Measurements from ENCODE around the gene NAP1L4. TPM values are rescaled to one million over a fixed set of nuclear protein-coding genes. Genes with fewer than 3 reads are reported as not detected.

Gene NAP1L4
- total RNA-seq, 1 experiment from 2014 or later = 184 TPM

DNA sequence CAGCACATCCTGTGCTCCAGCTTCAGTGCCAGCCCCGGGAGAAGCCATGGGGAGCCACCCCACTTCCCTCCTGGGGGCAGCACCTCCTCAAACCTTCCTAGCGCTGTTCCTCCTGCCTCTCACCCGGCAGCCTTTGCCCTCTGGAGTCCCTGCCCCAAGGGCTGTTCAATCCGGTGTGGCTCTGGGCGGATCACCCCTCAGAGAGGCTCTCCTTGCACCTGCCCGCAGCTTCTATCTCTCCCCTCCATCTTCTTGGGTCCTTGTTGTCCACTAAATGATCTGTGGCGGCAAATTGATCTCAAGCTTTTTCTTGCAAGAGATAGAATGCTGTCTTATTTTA is 88.5 kb downstream of the NAP1L4 start:
- intact Hi-C loops (cut with micrococcal nuclease; ENCODE audit: unreplicated experiment) = no loop called here
- no peak overlapping the region for H3K27ac ChIP-seq (ENCODE audit: low read depth, low read length, poor library complexity, severe bottlenecking)
- ChIA-PET CTCF (no interaction called here), POLR2A (ENCODE audit: low non-redundant PET) (no interaction called here)
- no peak for DNase-seq (ENCODE audit: low spot score)
- H3K36me3 ChIP-seq (ENCODE audit: insufficient read depth, low read length, poor library complexity, severe bottlenecking) = no peaks in the 10 kb centered on the region
- no peaks in the 10 kb centered on the region for H3K9me3 ChIP-seq (ENCODE audit: low read depth, low read length, poor library complexity, severe bottlenecking)
- BruUV-seq (replicated peaks) = no TSS peak
- TF ChIP-seq EZH2 (IDR thresholded peaks at IDR 0.05; ENCODE audit: borderline replicate concordance, low read depth, low read length, poor library complexity, severe bottlenecking) = no peak
- TF ChIP-seq, protein P1, sequence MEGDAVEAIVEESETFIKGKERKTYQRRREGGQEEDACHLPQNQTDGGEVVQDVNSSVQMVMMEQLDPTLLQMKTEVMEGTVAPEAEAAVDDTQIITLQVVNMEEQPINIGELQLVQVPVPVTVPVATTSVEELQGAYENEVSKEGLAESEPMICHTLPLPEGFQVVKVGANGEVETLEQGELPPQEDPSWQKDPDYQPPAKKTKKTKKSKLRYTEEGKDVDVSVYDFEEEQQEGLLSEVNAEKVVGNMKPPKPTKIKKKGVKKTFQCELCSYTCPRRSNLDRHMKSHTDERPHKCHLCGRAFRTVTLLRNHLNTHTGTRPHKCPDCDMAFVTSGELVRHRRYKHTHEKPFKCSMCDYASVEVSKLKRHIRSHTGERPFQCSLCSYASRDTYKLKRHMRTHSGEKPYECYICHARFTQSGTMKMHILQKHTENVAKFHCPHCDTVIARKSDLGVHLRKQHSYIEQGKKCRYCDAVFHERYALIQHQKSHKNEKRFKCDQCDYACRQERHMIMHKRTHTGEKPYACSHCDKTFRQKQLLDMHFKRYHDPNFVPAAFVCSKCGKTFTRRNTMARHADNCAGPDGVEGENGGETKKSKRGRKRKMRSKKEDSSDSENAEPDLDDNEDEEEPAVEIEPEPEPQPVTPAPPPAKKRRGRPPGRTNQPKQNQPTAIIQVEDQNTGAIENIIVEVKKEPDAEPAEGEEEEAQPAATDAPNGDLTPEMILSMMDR (conservative IDR thresholded peaks at IDR 0.05; ENCODE audit: low read depth, low read length) = no peak
- H3K4me3 ChIP-seq (ENCODE audit: low read depth, low read length, poor library complexity, severe bottlenecking) = no peak overlapping the region
- no peaks in the 10 kb centered on the region for H3K27me3 ChIP-seq (replicated peaks; ENCODE audit: insufficient read depth, low read depth, low read length, poor library complexity)
- peaks cover 9% of the 10 kb centered on the region for H3K4me1 ChIP-seq (ENCODE audit: insufficient read depth, low read length, poor library complexity, severe bottlenecking)

DNA sequence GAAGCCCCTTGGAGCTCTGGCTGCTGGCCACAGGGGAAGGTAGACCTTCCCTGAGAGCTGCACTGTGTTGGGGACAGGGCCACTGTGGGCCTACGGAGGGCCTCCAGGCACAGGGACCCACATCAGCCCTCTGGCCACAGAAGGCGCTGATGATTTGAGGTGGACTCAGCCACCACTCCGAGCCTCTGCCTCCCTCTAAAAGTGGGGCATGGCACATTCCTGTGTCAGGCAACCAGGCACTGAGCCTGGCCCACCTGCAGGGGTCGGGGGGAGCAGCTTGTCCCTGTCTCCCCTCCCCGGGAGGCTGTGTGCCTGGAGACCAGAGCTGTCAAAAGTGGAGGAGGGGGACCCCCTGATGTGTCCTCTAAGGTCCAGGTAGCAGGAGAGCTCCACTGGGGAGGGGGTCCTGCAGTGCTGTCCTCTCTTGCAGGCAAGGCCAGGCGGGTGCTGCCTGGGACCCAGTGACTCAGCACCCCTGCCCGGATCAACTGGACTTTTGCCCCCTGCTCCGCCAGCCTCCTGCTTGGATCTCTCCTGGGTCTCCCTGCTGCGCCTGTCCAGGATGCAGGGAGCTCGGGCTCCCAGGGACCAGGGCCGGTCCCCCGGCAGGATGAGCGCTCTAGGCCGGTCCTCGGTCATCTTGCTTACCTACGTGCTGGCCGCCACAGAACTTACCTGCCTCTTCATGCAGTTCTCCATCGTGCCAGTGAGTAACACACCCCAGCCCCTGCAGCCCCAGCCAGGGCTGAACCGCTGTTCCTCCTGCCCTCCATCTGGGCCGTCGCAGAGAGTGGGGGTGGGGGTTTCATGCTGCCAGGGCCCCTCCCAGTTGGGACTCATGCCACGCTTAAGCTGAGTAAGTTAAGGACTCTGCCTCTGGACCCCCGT is 89.1 kb downstream of the NAP1L4 start:
- Histone ChIP-seq H3K4me3 (ENCODE audit: low read depth, low read length, poor library complexity, severe bottlenecking) (peak overlapping the region; percentile 65), H3K27me3 (replicated peaks; ENCODE audit: insufficient read depth, low read depth, low read length, poor library complexity) (no peaks in the 10 kb centered on the region), H3K4me1 (ENCODE audit: insufficient read depth, low read length, poor library complexity, severe bottlenecking) (peaks cover 15% of the 10 kb centered on the region), H3K36me3 (ENCODE audit: insufficient read depth, low read length, poor library complexity, severe bottlenecking) (no peaks in the 10 kb centered on the region), H3K27ac (ENCODE audit: low read depth, low read length, poor library complexity, severe bottlenecking) (peak overlapping the region; percentile 78), H3K9me3 (ENCODE audit: low read depth, low read length, poor library complexity, severe bottlenecking) (no peaks in the 10 kb centered on the region)
- ChIA-PET POLR2A (ENCODE audit: low non-redundant PET) (no interaction called here), CTCF (no interaction called here)
- TF ChIP-seq, protein P1 (conservative IDR thresholded peaks at IDR 0.05; ENCODE audit: low read depth, low read length) = no peak
- TF ChIP-seq EZH2 (IDR thresholded peaks at IDR 0.05; ENCODE audit: borderline replicate concordance, low read depth, low read length, poor library complexity, severe bottlenecking) = no peak
- DNase-seq (ENCODE audit: low spot score) = no peak
- BruUV-seq (replicated peaks) = no TSS peak
- intact Hi-C loops (cut with micrococcal nuclease; ENCODE audit: unreplicated experiment) = no loop called here

DNA sequence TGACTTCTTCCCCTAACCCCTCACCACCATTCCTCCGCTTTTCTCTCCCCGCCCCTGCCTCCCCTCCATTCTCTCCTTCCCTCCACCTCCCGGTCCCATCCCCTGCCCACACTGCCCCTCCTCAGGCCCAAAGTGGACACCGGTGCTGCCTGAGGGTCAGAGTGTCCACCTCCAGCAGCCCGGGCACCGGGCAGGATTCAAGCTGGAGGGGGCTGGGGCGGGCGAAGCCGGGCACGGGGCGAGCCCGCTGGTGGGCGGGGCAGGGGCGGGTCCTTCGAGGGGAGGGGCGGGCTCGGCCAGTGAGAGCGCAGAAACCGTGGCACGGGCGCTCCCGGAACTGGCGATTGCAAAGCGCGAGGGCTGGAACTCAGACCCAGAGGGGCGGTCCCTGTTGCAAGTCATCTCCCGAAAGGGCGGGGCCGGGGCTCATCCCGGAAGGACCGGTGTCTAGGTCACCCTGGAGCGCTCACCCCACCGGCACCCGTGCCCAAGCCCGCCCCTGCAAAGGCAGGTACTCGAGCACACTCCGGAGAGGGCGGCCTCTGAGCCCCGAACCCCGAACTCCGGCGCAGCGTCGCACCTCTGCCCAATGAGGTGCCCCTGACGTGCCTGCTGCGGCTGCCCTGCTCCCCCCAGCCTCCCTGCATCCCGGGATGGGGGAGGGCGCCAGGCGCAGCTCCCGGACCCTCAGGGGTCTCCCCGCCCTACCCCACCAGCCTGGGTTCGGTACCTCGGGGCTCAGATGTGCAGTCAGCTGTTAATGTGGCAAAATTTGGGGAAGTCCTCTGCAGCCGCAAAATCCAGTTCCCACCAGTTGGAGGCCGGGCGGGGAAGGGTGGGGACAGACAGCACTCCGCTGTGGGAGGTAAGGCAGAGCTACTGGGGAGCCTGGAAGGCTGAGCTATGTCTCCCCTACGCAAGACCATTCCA is 90.0 kb downstream of the NAP1L4 start:
- Histone ChIP-seq H3K36me3 (ENCODE audit: insufficient read depth, low read length, poor library complexity, severe bottlenecking) (no peaks in the 10 kb centered on the region), H3K4me3 (ENCODE audit: low read depth, low read length, poor library complexity, severe bottlenecking) (peak overlapping the region; percentile 65), H3K4me1 (ENCODE audit: insufficient read depth, low read length, poor library complexity, severe bottlenecking) (peaks cover 15% of the 10 kb centered on the region), H3K27ac (ENCODE audit: low read depth, low read length, poor library complexity, severe bottlenecking) (peak overlapping the region; percentile 78), H3K9me3 (ENCODE audit: low read depth, low read length, poor library complexity, severe bottlenecking) (no peaks in the 10 kb centered on the region), H3K27me3 (replicated peaks; ENCODE audit: insufficient read depth, low read depth, low read length, poor library complexity) (no peaks in the 10 kb centered on the region)
- TF ChIP-seq EZH2 (IDR thresholded peaks at IDR 0.05; ENCODE audit: borderline replicate concordance, low read depth, low read length, poor library complexity, severe bottlenecking) = no peak
- TF ChIP-seq, protein P1 (conservative IDR thresholded peaks at IDR 0.05; ENCODE audit: low read depth, low read length) = no peak
- intact Hi-C loops (cut with micrococcal nuclease; ENCODE audit: unreplicated experiment) = no loop called here
- CTCF ChIA-PET = interaction anchor here (0.6 kb wide), 2 partner anchors 149 to 190 kb away, joined by 5 to 10 read pairs; no protein-coding TSS in a partner anchor
- no TSS peak for BruUV-seq (replicated peaks)
- DNase-seq (ENCODE audit: low spot score) = peak; percentile 96
- POLR2A ChIA-PET (ENCODE audit: low non-redundant PET) = no interaction called here
